H1 (cell line): ENCODE results near the gene FMNL2. TPM values are rescaled to one million over a fixed set of nuclear protein-coding genes. Genes with fewer than 3 reads are reported as not detected.

ENCODE experiments used
- CTCF ChIA-PET: fragments of 300-600 bp; sonication (Branson Sonifier 250); formaldehyde crosslinking; loops from one replicate; lab custom pipeline; 2021; ENCODE audit not compliant: partially characterized antibody; lab: Charles Lee
- POLR2A ChIA-PET: fragments of 300-600 bp; sonication (Branson Sonifier 250); formaldehyde crosslinking; loops from one replicate; lab custom pipeline; 2021; ENCODE audit warnings: inconsistent platforms; ENCODE audit not compliant: partially characterized antibody; lab: Charles Lee
- DNase-seq, 2 experiments: peaks; one replicate each; pipeline versions ENCODE4 v3.0.0 to v3.0.0-alpha.2; 2010 to 2022; ENCODE audit warnings: low spot score in 2 of 2, low read depth in 1 of 2, mixed read lengths in 1 of 2
- FAIRE-seq: peaks from 2 replicates; lab custom pipeline; 2011; peaks lifted over from hg19 to GRCh38; lab: Jason Lieb, UNC
- H2AFZ ChIP-seq: 2 replicates; pipeline ENCODE4 v1.8.1; 2012; ENCODE audit warnings: low read length, inconsistent platforms
- H2AK5ac ChIP-seq: 2 replicates; pipeline ENCODE4 v1.6.1; 2013; ENCODE audit warnings: low read depth, low read length
- H2BK120ac ChIP-seq: replicated peaks from 2 replicates; pipeline ENCODE3; 2013; ENCODE audit warnings: low read depth, low read length, inconsistent platforms
- H2BK12ac ChIP-seq: 2 replicates; pipeline ENCODE4 v1.6.1; 2013; ENCODE audit warnings: low read depth, low read length
- H2BK15ac ChIP-seq: 2 replicates; pipeline ENCODE4 v1.6.1; 2013; ENCODE audit warnings: low read length
- H2BK20ac ChIP-seq: 2 replicates; pipeline ENCODE4 v1.6.1; 2013; ENCODE audit warnings: low read length
- H2BK5ac ChIP-seq: 2 replicates; pipeline ENCODE4 v1.6.1; 2013; ENCODE audit warnings: low read depth, low read length
- H3K14ac ChIP-seq: 2 replicates; pipeline ENCODE4 v1.6.1; 2013; ENCODE audit warnings: inconsistent platforms; ENCODE audit not compliant: insufficient read length
- H3K18ac ChIP-seq: 2 replicates; pipeline ENCODE4 v1.6.1; 2013; ENCODE audit warnings: low read length; ENCODE audit errors: extremely low read depth
- H3K23ac ChIP-seq: 2 replicates; pipeline ENCODE4 v1.6.1; 2013; ENCODE audit warnings: inconsistent platforms; ENCODE audit not compliant: insufficient read length
- H3K23me2 ChIP-seq: 2 replicates; pipeline ENCODE4 v1.6.1; 2013; ENCODE audit warnings: low read depth, low read length
- H3K27ac ChIP-seq: 2 replicates; pipeline ENCODE4 v1.6.1; 2011; ENCODE audit warnings: low read depth, low read length, inconsistent platforms
- H3K27me3 ChIP-seq, 4 experiments: replicated peaks in 1 of 4; 1 replicate in 1 of 4; 2 replicates in 3 of 4; pipeline versions ENCODE4 v1.6.1 to v1.8.1; 2011 to 2013; ENCODE audit warnings: low read length in 3 of 4, mild to moderate bottlenecking in 3 of 4, inconsistent platforms in 2 of 4, mixed read lengths in 2 of 4, moderate library complexity in 1 of 4; ENCODE audit not compliant: control insufficient read depth in 3 of 4, insufficient read depth in 3 of 4; ENCODE audit errors: extremely low read depth in 1 of 4
- H3K36me3 ChIP-seq, 4 experiments: 2 replicates each; pipeline versions ENCODE4 v1.6.1 to v1.8.1; 2011 to 2013; ENCODE audit warnings: mild to moderate bottlenecking in 4 of 4, low read length in 3 of 4, moderate library complexity in 2 of 4, control low read depth in 1 of 4, inconsistent platforms in 1 of 4; ENCODE audit not compliant: insufficient read depth in 4 of 4, control insufficient read depth in 2 of 4
- H3K4ac ChIP-seq: replicated peaks from 2 replicates; pipeline ENCODE3; 2013; ENCODE audit warnings: low read length, low read depth, mixed read lengths, inconsistent platforms; ENCODE audit not compliant: insufficient read length
- H3K4me1 ChIP-seq, 4 experiments: replicated peaks in 1 of 4; 1 replicate in 1 of 4; 2 replicates in 3 of 4; pipeline versions ENCODE4 v1.6.1 to v1.8.1; 2011 to 2013; ENCODE audit warnings: low read length in 3 of 4, inconsistent platforms in 2 of 4, mixed read lengths in 1 of 4; ENCODE audit not compliant: insufficient read depth in 4 of 4, control insufficient read depth in 3 of 4
- H3K4me2 ChIP-seq, 2 experiments: 2 replicates each; pipeline versions ENCODE4 v1.6.1 to v1.8.1; 2011 to 2013; ENCODE audit warnings: low read depth in 2 of 2, low read length in 2 of 2, control low read depth in 1 of 2, inconsistent platforms in 1 of 2, mild to moderate bottlenecking in 1 of 2; ENCODE audit not compliant: insufficient read depth in 1 of 2
- H3K4me3 ChIP-seq, 4 experiments: fragments of 200-600, 300-600 bp in 1 of 4; sonication (generic), shearing (Covaris generic), sonication (Bioruptor Twin) in 1 of 4; 2 replicates each; pipeline versions ENCODE4 v1.5.1 to v1.8.1; 2011 to 2016; ENCODE audit warnings: low read length in 4 of 4, low read depth in 3 of 4, control low read depth in 2 of 4, inconsistent platforms in 2 of 4, mild to moderate bottlenecking in 2 of 4, mixed read lengths in 1 of 4, moderate library complexity in 1 of 4; ENCODE audit not compliant: insufficient read depth in 2 of 4; ENCODE audit errors: extremely low read depth in 1 of 4
- H3K56ac ChIP-seq: replicated peaks from 2 replicates; pipeline ENCODE3; 2013; ENCODE audit warnings: low read depth, mild to moderate bottlenecking, mixed read lengths, low read length, inconsistent platforms; ENCODE audit not compliant: insufficient read length
- H3K79me1 ChIP-seq: 2 replicates; pipeline ENCODE4 v1.6.1; 2013; ENCODE audit warnings: low read depth, low read length, control low read depth
- H3K79me2 ChIP-seq, 2 experiments: 2 replicates each; pipeline versions ENCODE4 v1.6.1 to v1.8.1; 2012 to 2013; ENCODE audit warnings: low read length in 2 of 2, mild to moderate bottlenecking in 2 of 2, inconsistent platforms in 1 of 2; ENCODE audit not compliant: insufficient read depth in 2 of 2, control insufficient read depth in 1 of 2
- H3K9ac ChIP-seq, 4 experiments: replicated peaks in 1 of 4; 1 replicate in 1 of 4; 2 replicates in 3 of 4; pipeline versions ENCODE4 v1.6.1 to v1.8.1; 2011 to 2013; ENCODE audit warnings: low read depth in 3 of 4, low read length in 3 of 4, control low read depth in 2 of 4, mild to moderate bottlenecking in 2 of 4, moderate library complexity in 2 of 4, inconsistent platforms in 1 of 4; ENCODE audit errors: extremely low read depth in 1 of 4
- H3K9me3 ChIP-seq, 2 experiments: 2 replicates each; pipeline versions ENCODE4 v1.6.1 to v1.8.1; 2012 to 2013; ENCODE audit warnings: mild to moderate bottlenecking in 2 of 2, moderate library complexity in 2 of 2, control low read depth in 1 of 2, inconsistent platforms in 1 of 2, low read depth in 1 of 2, low read length in 1 of 2, mixed read lengths in 1 of 2; ENCODE audit not compliant: insufficient read depth in 2 of 2
- H4K20me1 ChIP-seq, 2 experiments: replicated peaks in 1 of 2; 2 replicates each; pipeline versions ENCODE3 to v1.8.1; 2011 to 2013; ENCODE audit warnings: inconsistent platforms in 2 of 2, low read length in 2 of 2, mild to moderate bottlenecking in 1 of 2; ENCODE audit not compliant: insufficient read depth in 2 of 2, control insufficient read depth in 1 of 2
- H4K5ac ChIP-seq: 2 replicates; pipeline ENCODE4 v1.6.1; 2013; ENCODE audit warnings: low read length, low read depth, mixed read lengths, inconsistent platforms; ENCODE audit not compliant: insufficient read length
- H4K8ac ChIP-seq: 2 replicates; pipeline ENCODE4 v1.8.0; 2013; ENCODE audit warnings: mild to moderate bottlenecking, moderate library complexity, low read length, inconsistent platforms; ENCODE audit not compliant: insufficient read depth; ENCODE audit errors: extremely low read depth
- H4K91ac ChIP-seq: replicated peaks from 2 replicates; pipeline ENCODE3; 2013; ENCODE audit warnings: low read length, mixed read lengths, inconsistent platforms; ENCODE audit not compliant: insufficient read length
- YY1 ChIP-seq: IDR thresholded peaks from 2 replicates; pipeline ENCODE4 v1.6.1; 2011; ENCODE audit warnings: low read depth, mild to moderate bottlenecking, low read length
- WGBS, 2 experiments: shearing (Covaris generic) in 1 of 2; methylation state at CpG; one replicate each; pipeline versions ENCODE4 v1.1.6 to v1.1.7; 2013 to 2015; ENCODE audit warnings: low lambda C conversion rate in 2 of 2, mixed read lengths in 2 of 2, inconsistent platforms in 1 of 2, low coverage in 1 of 2, missing lambda C conversion rate in 1 of 2; ENCODE audit not compliant: insufficient replicate concordance in 2 of 2, insufficient coverage in 1 of 2, insufficient read length in 1 of 2; ENCODE audit errors: extremely low coverage in 1 of 2, missing lambda C conversion rate in 1 of 2; 5-methylcytosine and 5-hydroxymethylcytosine counted together
- polyA plus RNA-seq, 7 experiments: library from polyadenylated mRNA; depleted of rRNA in 3 of 7; stranded (reverse) in 5 of 7; unstranded in 2 of 7; fragments of >200 nt in 5 of 7; fragments of 200-250 nt in 2 of 7; gene quantifications; 1 replicate in 5 of 7; 2 replicates in 1 of 7; 4 replicates in 1 of 7; pipeline versions ENCODE4 v1.2.1 to v1.2.3, GENCODE V29; 2011 to 2013; ENCODE audit warnings: missing spikeins in 2 of 7, mixed read lengths in 2 of 7
- total RNA-seq: library from RNA; stranded (reverse); fragmentation: NEBNext Ultra II Directional; extraction: Animal tissue kit (Norgen Biotek cat#: 25700); gene quantifications from 2 replicates; pipeline ENCODE4 v1.2.1, GENCODE V29; 2021

The FMNL2 gene
- total and polyA plus RNA-seq, 2 of the 8 experiments (the other 6 are each of a cell fraction or from before 2014, with no cell fraction given) = 15.5 to 45.1 TPM

- H2BK12ac ChIP-seq = no peak overlapping the region
- H3K27ac ChIP-seq = no peak overlapping the region
- CTCF ChIA-PET = interaction anchor here (0.8 to 2.0 kb wide), 8 partner anchors 12 to 376 kb away, joined by 3 to 10 read pairs (median 4); no protein-coding TSS in a partner anchor
- WGBS, 2 experiments = 83% methylated on average over 4 of the region's 4 CpGs; no CpG with 5 or more reads in 1 of the 2 experiments
- TF ChIP-seq YY1 = no peak
- TF ChIP-seq, all 59 proteins: peak for 0
- POLR2A ChIA-PET = interaction anchor here (0.8 to 4.6 kb wide), 3 partner anchors 13 to 32 kb away, joined by 3 to 24 read pairs (median 3); no protein-coding TSS in a partner anchor
- H2BK120ac ChIP-seq = no peak overlapping the region
- no peak overlapping the region for H3K4me3 ChIP-seq
- H2BK5ac ChIP-seq = no peak overlapping the region
- H3K14ac ChIP-seq = no peak overlapping the region
- H4K8ac ChIP-seq = no peak overlapping the region
- H4K5ac ChIP-seq = no peak overlapping the region
- H3K4me1 ChIP-seq = peaks cover 0 to 33% (median 17%) of the 10 kb centered on the region in 4 experiments; a peak in 6 of 7 replicates
- H3K36me3 ChIP-seq = no peaks in the 10 kb centered on the region
- no peak overlapping the region for H4K91ac ChIP-seq
- H2AFZ ChIP-seq = no peak overlapping the region
- H3K27me3 ChIP-seq = no peaks in the 10 kb centered on the region
- DNase-seq = peak in 1 of 2 experiments; percentile 33
- H3K23me2 ChIP-seq = no peaks in the 10 kb centered on the region
- no peak overlapping the region for H3K18ac ChIP-seq
- H3K9me3 ChIP-seq = no peaks in the 10 kb centered on the region
- no peak for FAIRE-seq
- H3K9ac ChIP-seq = no peak overlapping the region
- peaks cover 5 to 10% of the 10 kb centered on the region in 2 experiments for H4K20me1 ChIP-seq
- H3K56ac ChIP-seq = no peak overlapping the region
- H3K79me1 ChIP-seq = peaks cover 19% of the 10 kb centered on the region
- H2BK15ac ChIP-seq = no peak overlapping the region
- H2AK5ac ChIP-seq = no peak overlapping the region
- peaks cover 4 to 98% of the 10 kb centered on the region in 2 experiments; a peak in 3 of 4 replicates for H3K79me2 ChIP-seq
- H3K4me2 ChIP-seq = no peak overlapping the region
- no peak overlapping the region for H2BK20ac ChIP-seq
- H3K23ac ChIP-seq = no peak overlapping the region
- H3K4ac ChIP-seq = no peak overlapping the region
These were observed 132.9 kb downstream of the FMNL2 start for GRCh38 chr2:152467677-152468410.
